ENCODE results near the gene KLRD1.
"Not testable (repeated sequence)": the region's sequence is repeated elsewhere in the genome, so short reads cannot be mapped to it uniquely, and the experiment has no call there.

The KLRD1 gene

GRCh38 chr12:10368206-10369171 lies 60.8 kb downstream of the KLRD1 start:
- Mint-ChIP-seq H3K4me1 (peaks cover 10 to 36% of the 10 kb centered on the region in 2 donors), H3K9me3 (peaks cover 0 to 4% of the 10 kb centered on the region in 2 donors), H3K27me3 (no peaks in the 10 kb centered on the region), H3K27ac (no peak overlapping the region), H3K4me3 (no peak overlapping the region), H3K36me3 (peaks cover 3 to 6% of the 10 kb centered on the region in 2 donors)
- ATAC-seq (replicated peaks) (no peak), DNase-seq (no peak)

- peaks cover 10 to 40% of the 10 kb centered on the region in 2 donors for H3K4me1 Mint-ChIP-seq
- peaks cover 3 to 6% of the 10 kb centered on the region in 2 donors for H3K36me3 Mint-ChIP-seq
- no peak overlapping the region for H3K4me3 Mint-ChIP-seq
- peaks cover 0 to 4% of the 10 kb centered on the region in 2 donors for H3K9me3 Mint-ChIP-seq
- H3K27ac Mint-ChIP-seq: no peak overlapping the region
- ATAC-seq (replicated peaks) (no peak), DNase-seq (no peak)
- H3K27me3 Mint-ChIP-seq: no peaks in the 10 kb centered on the region
These were observed 62.1 kb downstream of the KLRD1 start for GRCh38 chr12:10369557-10370415.

- Mint-ChIP-seq H3K4me1 (peaks cover 10 to 40% of the 10 kb centered on the region in 2 donors), H3K4me3 (peak overlapping the region in 1 of 2 donors; percentile 23)
- H3K27me3 Mint-ChIP-seq; H3K9me3 Mint-ChIP-seq; H3K36me3 Mint-ChIP-seq; DNase-seq; ATAC-seq (replicated peaks); H3K27ac Mint-ChIP-seq: not testable (repeated sequence)
These were observed 64.3 kb downstream of the KLRD1 start for GRCh38 chr12:10371893-10372535.

- Mint-ChIP-seq H3K36me3 (peaks cover 3 to 8% of the 10 kb centered on the region in 2 donors), H3K27ac (no peak overlapping the region), H3K4me3 (no peak overlapping the region), H3K4me1 (peaks cover 10 to 40% of the 10 kb centered on the region in 2 donors), H3K27me3 (no peaks in the 10 kb centered on the region), H3K9me3 (peaks cover 0 to 4% of the 10 kb centered on the region in 2 donors)
- ATAC-seq (replicated peaks) (no peak), DNase-seq (no peak)
These were observed 64.9 kb downstream of the KLRD1 start for GRCh38 chr12:10372559-10372958.

GRCh38 chr12:10374624-10375018 lies 67.0 kb downstream of the KLRD1 start:
- Mint-ChIP-seq H3K4me3 (no peak overlapping the region), H3K27ac (no peak overlapping the region), H3K9me3 (no peaks in the 10 kb centered on the region), H3K4me1 (peaks cover 10 to 30% of the 10 kb centered on the region in 2 donors), H3K36me3 (peaks cover 0 to 2% of the 10 kb centered on the region in 2 donors), H3K27me3 (no peaks in the 10 kb centered on the region)
- no peak for ATAC-seq (replicated peaks)
- no peak for DNase-seq

- H3K4me1 Mint-ChIP-seq: peaks cover 0 to 26% of the 10 kb centered on the region in 2 donors
- peaks cover 0 to 13% of the 10 kb centered on the region in 2 donors for H3K27me3 Mint-ChIP-seq
- H3K9me3 Mint-ChIP-seq; H3K27ac Mint-ChIP-seq; ATAC-seq (replicated peaks); H3K4me3 Mint-ChIP-seq; H3K36me3 Mint-ChIP-seq; DNase-seq: not testable (repeated sequence)
These were observed 71.1 kb downstream of the KLRD1 start for GRCh38 chr12:10378737-10379136.

All from stimulated activated naive B cell treated with anti-CD40 and anti-IgM and Interleukin-4, amounts not matched to agents 10 μg/mL and 1 μg/mL and 100 μg/mL, for 72 hours (primary cell).